ENCODE measurements around the gene TRIO. TPM values are rescaled to one million over a fixed set of nuclear protein-coding genes. Genes with fewer than 3 reads are reported as not detected.

The TRIO gene
- total RNA-seq, 2 experiments from 2014 or later, result 4.1 to 6.5 TPM

- no peak for TF ChIP-seq CTCF (IDR thresholded peaks at IDR 0.05)
- H3K27ac ChIP-seq (ENCODE audit: low read depth in 1 of 2, low read length in 2 of 2), result no peak overlapping the region
- Mint-ChIP-seq H3K4me3 (no peak overlapping the region), H3K27me3 (no peaks in the 10 kb centered on the region), H3K4me1 (ENCODE audit: low read depth) (no peaks in the 10 kb centered on the region), H3K36me3 (ENCODE audit: low read depth) (no peaks in the 10 kb centered on the region), H3K9me3 (no peaks in the 10 kb centered on the region), H3K27ac (no peak overlapping the region)
- H3K36me3 ChIP-seq (ENCODE audit: insufficient read depth, low read length), result no peaks in the 10 kb centered on the region
- intact Hi-C loops (cut with DNase I, micrococcal nuclease), result loop anchor here in 1 of 2 experiments (5.0 kb wide), 1 partner anchor 657 kb away; no protein-coding TSS in a partner anchor
- H3K9me3 ChIP-seq (ENCODE audit: control insufficient read depth in 1 of 2, insufficient read depth in 1 of 2, low read length in 2 of 2), result no peaks in the 10 kb centered on the region
- peaks cover 5% of the 10 kb centered on the region for H3K4me1 ChIP-seq (ENCODE audit: insufficient read depth, low read length)
- CTCF ChIA-PET, result no interaction called here
- DNase-seq (no peak), ATAC-seq (ENCODE audit: poor library complexity) (no peak)
- no peak overlapping the region for H3K4me3 ChIP-seq (ENCODE audit: low read length)
- H3K27me3 ChIP-seq (ENCODE audit: control insufficient read depth in 1 of 2, insufficient read depth in 2 of 2, low read length in 2 of 2), result peaks cover 0 to 1% of the 10 kb centered on the region in 2 experiments
- POLR2A ChIA-PET, result no interaction called here
Measured at GRCh38 chr5:14355391-14355790, 212.2 kb downstream of the TRIO start.

DNA sequence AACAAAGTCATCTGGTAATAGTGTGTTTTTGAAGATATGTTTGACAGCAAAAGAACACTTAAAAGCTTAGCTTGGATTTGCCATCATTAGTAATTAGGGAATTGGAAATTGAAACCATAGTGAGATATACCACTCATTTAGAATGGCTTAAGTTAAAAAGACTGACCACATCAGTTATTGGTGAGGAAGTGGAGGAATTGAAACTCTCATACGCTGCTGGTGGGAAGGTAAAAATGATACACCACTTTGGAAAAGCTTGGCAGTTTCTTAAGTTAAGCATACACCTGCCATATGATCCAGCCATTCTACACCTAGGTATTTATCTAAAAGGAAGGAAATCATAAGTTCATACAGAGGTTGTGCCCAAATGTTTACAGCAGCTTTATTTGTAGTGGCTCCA lies 213.2 kb downstream of the TRIO start:
- POLR2A ChIA-PET, result no interaction called here
- Histone ChIP-seq H3K9me3 (ENCODE audit: control insufficient read depth in 1 of 2, insufficient read depth in 1 of 2, low read length in 2 of 2) (no peaks in the 10 kb centered on the region), H3K36me3 (ENCODE audit: insufficient read depth, low read length) (no peaks in the 10 kb centered on the region), H3K4me1 (ENCODE audit: insufficient read depth, low read length) (peaks cover 5% of the 10 kb centered on the region), H3K4me3 (ENCODE audit: low read length) (no peak overlapping the region), H3K27ac (ENCODE audit: low read depth in 1 of 2, low read length in 2 of 2) (no peak overlapping the region), H3K27me3 (ENCODE audit: control insufficient read depth in 1 of 2, insufficient read depth in 2 of 2, low read length in 2 of 2) (peaks cover 0 to 4% of the 10 kb centered on the region in 2 experiments)
- CTCF ChIA-PET, result interaction anchor here (1.9 kb wide), 1 partner anchor 292 kb away, joined by 6 read pairs; no protein-coding TSS in a partner anchor
- Mint-ChIP-seq H3K27ac (no peak overlapping the region), H3K9me3 (no peaks in the 10 kb centered on the region), H3K27me3 (no peaks in the 10 kb centered on the region), H3K36me3 (ENCODE audit: low read depth) (no peaks in the 10 kb centered on the region), H3K4me1 (ENCODE audit: low read depth) (no peaks in the 10 kb centered on the region), H3K4me3 (no peak overlapping the region)
- intact Hi-C loops (cut with DNase I, micrococcal nuclease), result loop anchor here in 1 of 2 experiments (5.0 kb wide), 1 partner anchor 656 kb away; no protein-coding TSS in a partner anchor
- no peak for DNase-seq
- TF ChIP-seq CTCF (IDR thresholded peaks at IDR 0.05), result no peak
- no peak for ATAC-seq (ENCODE audit: poor library complexity)

GRCh38 chr5:14357441-14357840 lies 214.3 kb downstream of the TRIO start:
- CTCF ChIA-PET, result interaction anchor here (1.9 kb wide), 1 partner anchor 291 kb away, joined by 6 read pairs; no protein-coding TSS in a partner anchor
- intact Hi-C loops (cut with DNase I, micrococcal nuclease), result loop anchor here in 1 of 2 experiments (5.0 kb wide), 1 partner anchor 655 kb away; no protein-coding TSS in a partner anchor
- Histone ChIP-seq H3K27ac (ENCODE audit: low read depth in 1 of 2, low read length in 2 of 2) (no peak overlapping the region), H3K4me3 (ENCODE audit: low read length) (no peak overlapping the region), H3K36me3 (ENCODE audit: insufficient read depth, low read length) (no peaks in the 10 kb centered on the region), H3K9me3 (ENCODE audit: control insufficient read depth in 1 of 2, insufficient read depth in 1 of 2, low read length in 2 of 2) (no peaks in the 10 kb centered on the region), H3K27me3 (ENCODE audit: control insufficient read depth in 1 of 2, insufficient read depth in 2 of 2, low read length in 2 of 2) (peaks cover 0 to 4% of the 10 kb centered on the region in 2 experiments), H3K4me1 (ENCODE audit: insufficient read depth, low read length) (no peaks in the 10 kb centered on the region)
- no peaks in the 10 kb centered on the region for H3K36me3 Mint-ChIP-seq (ENCODE audit: low read depth)
- no peak overlapping the region for H3K27ac Mint-ChIP-seq
- H3K4me3 Mint-ChIP-seq, result no peak overlapping the region
- ATAC-seq (ENCODE audit: poor library complexity) (no peak), DNase-seq (no peak)
- H3K27me3 Mint-ChIP-seq, result no peaks in the 10 kb centered on the region
- POLR2A ChIA-PET, result no interaction called here
- no peaks in the 10 kb centered on the region for H3K9me3 Mint-ChIP-seq
- no peak for TF ChIP-seq CTCF (IDR thresholded peaks at IDR 0.05)
- H3K4me1 Mint-ChIP-seq (ENCODE audit: low read depth), result no peaks in the 10 kb centered on the region
